GM18867 (cell line): Measurements from ENCODE around the gene LENG1.
"Not testable (repeated sequence)": the region's sequence is repeated elsewhere in the genome, so short reads cannot be mapped to it uniquely, and the experiment has no call there.

Experiments
- ATAC-seq: cut with Tn5 transposase; IDR thresholded peaks from one replicate; pipeline ENCODE4 v1.9.1; 2021; ENCODE audit warnings: mild to moderate bottlenecking, moderate library complexity; ENCODE audit not compliant: unreplicated experiment

Gene LENG1

GRCh38 chr19:54189735-54190502 is 30.4 kb upstream of the LENG1 start:
- peak; percentile 44 for ATAC-seq

GRCh38 chr19:54189145-54189734 is 29.7 kb upstream of the LENG1 start, which contains the start of gene MBOAT7:
Gene MBOAT7, minus strand, starts transcription at chr19:54189580. Its CDS starts 1,072 bp downstream, at chr19:54188508.
- ATAC-seq, result peak; percentile 23

- no peak for ATAC-seq
Observed at GRCh38 chr19:54188215-54188871, 28.8 kb upstream of the LENG1 start.

- no peak for ATAC-seq
Observed at GRCh38 chr19:54186934-54187381, 27.4 kb upstream of the LENG1 start.

- no peak for ATAC-seq
Observed at GRCh38 chr19:54186351-54186750, 26.8 kb upstream of the LENG1 start.

GRCh38 chr19:54183431-54183830 is 23.9 kb upstream of the LENG1 start:
- no peak for ATAC-seq

GRCh38 chr19:54181894-54182293 is 22.4 kb upstream of the LENG1 start:
- not testable (repeated sequence) for ATAC-seq

GRCh38 chr19:54180691-54181091 is 21.2 kb upstream of the LENG1 start:
- ATAC-seq, result no peak

GRCh38 chr19:54179921-54180461 is 20.5 kb upstream of the LENG1 start:
- ATAC-seq, result no peak

GRCh38 chr19:54179262-54179852 is 19.8 kb upstream of the LENG1 start:
- no peak for ATAC-seq

- ATAC-seq, result no peak
Observed at GRCh38 chr19:54178581-54179261, 19.2 kb upstream of the LENG1 start.

- ATAC-seq, result no peak
Observed at GRCh38 chr19:54173951-54174834, 14.7 kb upstream of the LENG1 start.

- ATAC-seq, result no peak
Observed at GRCh38 chr19:54173359-54173699, 13.8 kb upstream of the LENG1 start.

- ATAC-seq, result no peak
Observed at GRCh38 chr19:54172471-54173358, 13.2 kb upstream of the LENG1 start, which contains the start of gene TMC4. Gene TMC4, minus strand, starts transcription at chr19:54173160. Its CDS starts 43 bp downstream, at chr19:54173117.

- not testable (repeated sequence) for ATAC-seq
Observed at GRCh38 chr19:54171736-54172431, 12.4 kb upstream of the LENG1 start.

- no peak for ATAC-seq
Observed at GRCh38 chr19:54169149-54169740, 9.7 kb upstream of the LENG1 start.

GRCh38 chr19:54168174-54168917 is 8.8 kb upstream of the LENG1 start:
- ATAC-seq, result no peak
